ENCODE data around the gene ADAM12.
"Not testable (repeated sequence)": the region's sequence is repeated elsewhere in the genome, so short reads cannot be mapped to it uniquely, and the experiment has no call there.

ADAM12 gene

GRCh38 chr10:126208726-126209302 is 179.5 kb downstream of the ADAM12 start:
- no peak for DNase-seq

DNA sequence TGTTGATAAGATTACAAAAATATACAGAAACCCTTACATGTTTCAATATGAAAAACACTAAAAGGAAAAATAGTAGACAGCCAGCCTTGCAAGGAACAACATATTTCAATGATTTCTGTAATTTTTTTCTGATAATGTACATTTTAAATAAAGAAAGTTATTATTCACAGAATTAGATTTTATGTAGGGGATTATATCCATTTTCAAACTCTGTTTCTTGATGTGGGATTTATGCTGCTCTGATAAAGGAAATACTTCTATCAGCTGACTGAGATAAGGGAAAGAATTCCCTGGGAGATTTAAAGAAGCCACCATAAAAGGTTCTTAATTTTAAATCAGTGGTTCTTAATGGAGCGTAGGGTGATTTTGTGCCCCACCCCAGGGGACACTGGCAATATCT is 180.4 kb downstream of the ADAM12 start:
- no peak for DNase-seq

DNA sequence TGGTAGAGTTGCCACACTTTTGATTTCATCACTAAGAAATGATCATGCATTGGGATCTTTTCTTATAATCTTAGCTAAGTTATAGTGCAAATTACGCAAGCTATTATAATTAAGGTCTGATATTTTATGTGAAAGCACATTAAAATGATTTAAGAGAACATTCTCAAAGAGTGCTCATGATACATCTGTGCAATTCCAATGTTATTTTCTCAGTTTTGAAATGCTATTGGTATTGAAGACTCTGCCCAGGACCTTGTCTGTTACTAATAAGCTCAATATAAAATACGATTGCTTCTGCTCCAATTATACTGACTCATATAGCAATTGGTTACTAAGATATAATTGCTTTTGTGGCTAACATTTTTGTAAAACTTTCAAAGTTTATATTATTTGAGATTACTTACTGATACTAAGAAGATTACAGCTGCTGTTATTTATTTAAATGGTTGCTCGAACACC is 180.9 kb downstream of the ADAM12 start:
- DNase-seq = no peak

DNA sequence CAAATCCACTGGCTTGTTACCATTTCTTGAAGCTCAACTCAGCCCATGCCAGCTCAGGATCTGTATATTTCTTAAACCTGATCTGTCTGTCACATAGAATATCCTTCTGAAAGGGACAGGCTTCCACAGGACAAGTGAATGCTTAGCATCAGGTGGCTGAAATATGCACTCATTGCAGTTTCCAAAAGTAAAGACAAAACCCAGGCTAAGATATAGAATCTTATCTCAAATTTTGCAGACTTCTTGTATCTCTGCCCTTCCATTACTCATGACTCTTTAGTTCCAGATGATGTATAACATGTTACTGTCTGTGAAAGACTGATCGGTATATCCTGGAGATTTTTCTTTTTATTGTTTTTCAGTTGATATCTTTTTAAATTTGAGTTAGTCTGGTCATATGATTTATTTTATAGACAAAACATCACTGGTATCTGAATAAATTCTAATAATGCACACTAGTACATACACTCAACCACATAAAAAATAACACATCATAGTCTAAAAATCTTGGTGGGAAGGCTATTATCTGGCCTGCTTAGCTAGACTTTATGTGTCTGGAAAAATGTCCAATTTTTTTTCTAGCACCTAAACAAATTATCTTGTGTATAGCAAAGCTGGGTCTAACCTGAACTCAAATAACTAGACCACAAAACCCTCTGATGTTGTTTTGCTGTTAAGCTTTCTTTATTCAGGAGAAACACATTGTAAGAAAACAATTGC is 182.6 kb downstream of the ADAM12 start:
- no peak for DNase-seq

- DNase-seq = no peak
Observed at GRCh38 chr10:126204320-126204719, 184.0 kb downstream of the ADAM12 start.

DNA sequence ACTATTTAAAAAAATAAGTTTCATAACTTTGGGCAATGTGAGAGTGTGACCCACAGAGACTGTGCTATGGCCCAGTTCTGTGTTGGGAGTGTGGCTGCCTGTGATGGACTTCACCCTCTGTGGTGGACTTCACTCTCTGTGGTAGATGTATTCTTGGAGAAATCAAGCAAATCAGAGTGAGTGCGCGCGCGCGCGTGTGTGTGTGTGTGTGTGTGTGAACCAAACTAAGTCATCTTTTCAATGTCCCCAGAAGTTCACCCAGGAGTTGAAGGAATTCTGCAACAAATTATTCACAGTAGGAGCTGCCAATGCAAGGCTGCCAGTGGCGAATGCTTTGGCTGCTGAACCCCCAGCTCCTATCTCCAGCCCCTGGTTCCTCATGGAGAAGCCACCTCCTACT is 184.5 kb downstream of the ADAM12 start:
- DNase-seq = no peak

DNA sequence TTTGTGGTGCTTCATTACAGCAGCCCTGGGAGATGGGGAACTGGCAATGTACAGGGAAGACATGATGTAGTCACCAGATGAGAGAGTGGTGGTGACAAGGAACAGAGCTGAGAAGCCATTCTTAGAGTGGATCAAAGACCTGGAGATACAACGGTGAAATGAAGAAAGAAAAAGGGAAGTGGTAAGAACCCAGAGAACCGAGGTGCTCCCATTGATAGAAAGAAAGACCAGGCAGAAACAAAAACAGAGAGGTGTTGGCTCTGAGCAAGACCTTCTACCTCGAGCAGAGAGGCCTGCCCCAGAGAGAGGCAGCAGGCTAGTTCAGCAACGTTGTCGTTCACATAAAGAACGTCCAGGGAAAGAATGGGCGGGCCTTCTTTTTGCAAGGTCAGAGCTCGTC is 186.7 kb downstream of the ADAM12 start:
- no peak for DNase-seq

DNA sequence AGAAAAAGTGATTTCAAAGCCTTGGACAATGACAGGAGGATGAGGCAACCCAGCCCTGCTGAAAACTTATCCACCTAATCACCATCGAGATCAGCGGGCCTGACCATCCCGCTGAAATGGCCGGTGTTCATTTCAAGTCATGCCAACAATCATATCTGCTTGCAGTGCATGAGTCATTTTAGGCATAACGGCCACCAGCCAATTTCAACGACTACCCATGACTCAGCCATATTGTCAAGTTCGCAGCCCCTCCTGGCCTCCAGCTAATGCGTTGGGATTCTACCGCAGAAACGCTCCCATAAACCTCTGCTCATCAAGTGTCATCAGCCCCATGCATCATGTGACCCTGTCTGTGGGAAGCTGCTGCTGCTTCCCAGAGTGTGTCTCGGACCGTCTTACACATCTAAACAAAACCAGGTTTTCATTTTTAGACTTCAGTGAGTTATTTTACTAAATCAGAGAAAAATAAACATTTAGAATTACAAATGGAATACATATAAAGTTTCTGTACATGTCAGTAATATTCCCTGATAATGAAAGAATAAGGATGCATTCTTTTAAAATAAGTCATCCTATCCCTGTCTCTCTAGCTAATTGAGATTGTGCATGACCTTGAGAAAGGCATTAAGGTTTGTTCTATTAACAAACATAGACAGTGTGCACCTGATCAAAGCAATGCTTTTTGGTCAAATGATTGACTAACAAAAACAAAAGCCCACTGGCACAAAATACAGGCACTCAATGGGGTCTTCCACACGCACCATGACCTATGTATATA is 188.9 kb downstream of the ADAM12 start:
- DNase-seq = no peak

DNA sequence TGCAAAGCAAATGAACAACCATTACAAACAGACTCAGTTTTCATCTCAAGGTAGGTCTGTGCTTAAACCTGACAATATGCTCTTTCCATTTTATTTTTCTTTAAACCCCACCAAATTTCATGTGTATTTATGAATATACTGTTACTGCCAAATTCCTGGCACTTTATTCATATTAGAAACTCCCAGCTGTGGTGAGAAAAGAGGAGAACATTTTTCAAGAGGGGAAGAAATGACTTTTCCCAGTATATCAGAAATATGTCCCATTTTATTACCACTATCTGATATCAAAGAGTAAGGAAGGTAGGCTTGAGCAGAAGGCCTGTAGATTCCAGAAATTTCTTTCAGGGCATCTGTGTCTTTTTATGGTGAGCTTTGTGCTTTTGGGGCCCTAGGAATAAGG is 189.6 kb downstream of the ADAM12 start:
- DNase-seq = no peak

- no peak for DNase-seq
Observed at GRCh38 chr10:126197036-126197543, 191.2 kb downstream of the ADAM12 start.

DNA sequence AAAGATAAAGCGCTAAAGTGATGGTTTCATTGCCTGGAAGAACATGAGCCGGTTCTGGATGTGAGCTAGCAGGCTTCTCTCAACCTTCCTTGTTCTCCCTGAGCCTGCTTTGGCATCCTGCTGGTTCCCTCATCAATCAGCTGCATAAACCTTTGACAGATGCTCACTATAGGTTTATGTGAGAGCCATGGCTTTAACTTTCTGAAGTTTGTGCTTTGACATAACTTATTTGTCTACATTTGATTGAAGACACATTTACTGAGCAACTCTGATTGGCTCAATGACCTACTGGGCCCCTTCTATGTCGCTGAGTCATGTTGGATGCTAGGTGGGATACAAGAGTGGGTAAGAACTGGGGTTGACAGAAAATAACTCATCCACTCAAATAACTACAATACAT is 192.0 kb downstream of the ADAM12 start:
- no peak for DNase-seq

- DNase-seq = no peak
Observed at GRCh38 chr10:126191192-126191591, 197.1 kb downstream of the ADAM12 start.

GRCh38 chr10:126188679-126189200 is 199.5 kb downstream of the ADAM12 start:
- DNase-seq = no peak

DNA sequence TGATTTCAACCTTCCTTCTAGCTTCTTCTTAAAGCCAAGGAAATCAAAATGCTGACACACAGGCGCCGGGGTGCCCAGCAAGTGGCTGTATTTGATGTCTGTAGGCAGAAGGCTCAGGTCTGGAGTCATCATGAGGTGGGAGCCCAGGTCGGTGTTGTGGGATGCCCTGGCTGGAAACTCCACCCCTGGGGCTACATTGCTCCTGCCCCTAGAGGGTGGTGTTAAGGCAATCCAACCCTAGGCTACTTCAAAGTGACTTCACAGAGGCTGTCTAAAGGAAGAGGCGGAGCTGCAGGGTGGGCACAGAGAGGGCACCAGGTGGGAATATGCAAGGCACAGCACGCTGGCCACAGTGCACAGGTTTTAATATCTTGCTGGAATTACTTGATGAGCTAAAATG is 200.9 kb downstream of the ADAM12 start:
- no peak for DNase-seq

DNA sequence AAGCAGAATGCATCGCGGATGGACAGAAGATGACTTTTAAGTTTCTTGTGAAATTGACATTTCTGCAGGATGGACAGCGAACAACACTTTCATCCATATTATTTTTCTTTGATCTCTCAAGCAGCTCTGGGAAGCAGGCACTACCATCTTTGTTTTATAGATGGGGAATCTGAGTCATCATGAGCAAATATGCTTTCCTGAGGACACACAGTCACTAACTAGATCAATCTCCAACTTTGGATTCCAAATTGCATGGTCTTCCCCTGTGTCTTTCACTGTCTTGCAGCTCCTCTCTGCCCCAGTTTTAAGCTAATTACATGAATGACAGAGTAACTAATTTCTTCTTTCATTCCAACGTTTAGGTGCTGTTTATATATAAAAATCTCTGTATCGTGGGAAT is 201.5 kb downstream of the ADAM12 start:
- DNase-seq = no peak

- no peak for DNase-seq
Observed at GRCh38 chr10:126185676-126186447, 202.4 kb downstream of the ADAM12 start.

DNA sequence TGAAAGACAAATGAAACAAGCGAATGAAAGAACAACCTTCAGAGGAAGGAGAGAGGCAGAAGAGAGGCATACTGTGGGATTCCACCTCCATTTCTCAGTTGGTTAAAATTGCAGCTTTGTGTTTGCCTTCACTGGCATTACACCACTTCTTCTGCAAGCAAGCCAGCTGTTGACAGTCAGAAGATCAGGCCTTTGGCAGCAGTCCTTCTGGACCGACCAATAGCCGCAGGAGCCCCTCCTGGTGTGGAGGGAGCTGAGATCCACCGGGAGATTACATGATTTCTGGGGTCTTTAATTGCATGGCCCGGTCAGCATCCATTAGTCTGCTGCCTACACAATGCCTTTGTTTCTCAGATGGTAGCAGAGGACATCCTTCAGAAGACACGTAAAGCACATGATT is 206.7 kb downstream of the ADAM12 start:
- no peak for DNase-seq

DNA sequence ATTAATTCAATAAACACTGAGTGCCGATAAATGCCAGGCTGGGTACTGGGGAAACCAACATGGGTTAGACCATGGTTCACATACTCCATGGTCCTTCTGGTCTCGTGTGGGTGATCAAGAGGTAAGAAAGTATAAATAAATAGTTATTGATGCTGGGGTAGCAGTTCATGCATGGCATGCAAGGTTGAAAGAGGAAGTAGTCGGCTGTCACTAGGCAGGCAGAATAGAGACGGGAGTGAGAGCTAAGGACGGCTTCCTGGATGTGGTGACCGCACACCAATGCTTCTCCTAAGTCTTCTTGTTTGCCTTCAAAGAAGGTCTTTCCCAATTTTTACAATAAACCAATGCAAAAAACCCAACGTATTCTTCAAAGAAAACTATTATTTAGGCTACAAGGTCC is 208.6 kb downstream of the ADAM12 start:
- no peak for DNase-seq

DNA sequence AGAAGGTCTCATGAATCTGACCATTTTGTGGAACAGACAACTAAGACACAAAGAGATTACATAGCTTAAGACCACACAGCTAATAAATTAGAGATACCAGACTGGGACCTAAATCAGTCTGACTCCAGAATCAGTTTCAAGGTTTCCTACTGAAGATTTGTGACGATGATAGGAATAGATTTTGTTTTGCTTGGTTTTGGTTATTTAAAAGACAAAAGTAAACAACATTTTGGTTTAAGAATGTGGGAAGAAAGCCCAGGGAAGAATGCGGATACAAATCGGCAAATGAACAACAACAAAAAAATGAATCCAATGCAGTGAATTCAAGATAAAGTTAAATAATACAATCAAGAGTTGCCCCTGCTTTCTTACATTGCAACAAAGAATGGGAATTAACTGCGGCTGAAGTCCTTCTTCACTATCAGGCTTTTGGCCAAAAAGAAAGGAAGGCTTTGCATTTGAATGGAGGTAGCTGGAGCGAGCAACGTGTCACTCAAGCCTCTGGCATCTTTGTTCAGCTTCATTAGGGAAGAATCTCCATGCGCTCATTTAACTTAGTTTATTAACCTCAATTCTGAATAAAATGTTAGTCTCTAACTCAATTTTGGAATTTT is 210.8 kb downstream of the ADAM12 start:
- DNase-seq = no peak

DNA sequence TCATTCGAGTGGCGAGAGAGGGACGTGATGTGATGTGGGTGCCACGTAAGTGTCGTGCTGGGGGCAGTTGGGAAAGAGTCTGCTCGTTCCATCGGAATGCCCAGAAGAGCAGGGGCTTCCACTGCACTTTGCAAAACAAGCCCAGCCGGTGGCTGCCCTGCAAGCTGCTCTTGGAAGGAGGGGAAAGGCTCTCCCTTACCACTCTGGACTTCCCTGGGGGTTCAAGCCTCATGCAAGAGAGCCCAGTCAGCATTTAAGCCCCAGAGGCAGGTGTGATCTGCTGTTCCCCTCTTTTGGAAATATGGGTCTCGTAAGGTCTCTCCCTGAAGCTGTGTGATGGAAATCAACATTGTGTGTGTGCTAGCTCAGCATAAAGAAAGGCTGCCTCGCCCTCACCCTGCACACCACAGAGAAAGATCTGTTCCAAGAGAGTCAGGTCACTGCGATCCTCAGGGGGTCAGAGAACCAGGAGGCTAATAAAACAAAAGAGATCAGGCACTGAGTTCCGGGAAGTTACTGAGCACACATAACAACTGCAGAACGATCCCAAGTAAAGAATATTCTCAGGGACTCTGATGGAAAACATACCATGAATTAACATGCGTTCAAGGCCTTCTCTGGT is 212.5 kb downstream of the ADAM12 start:
- DNase-seq = no peak

- not testable (repeated sequence) for DNase-seq
Observed at GRCh38 chr10:126172755-126173154, 215.5 kb downstream of the ADAM12 start.

- no peak for DNase-seq
Observed at GRCh38 chr10:126171555-126171954, 216.7 kb downstream of the ADAM12 start.
